Progenitor cell of endocrine pancreas (in vitro differentiated cells): Measurements from ENCODE around the gene MYO10. TPM values are rescaled to one million over a fixed set of nuclear protein-coding genes. Genes with fewer than 3 reads are reported as not detected.

Source experiments
- DNase-seq: peaks from one replicate; pipeline ENCODE4 v3.0.0; 2021; ENCODE audit warnings: low spot score; ENCODE audit not compliant: unreplicated experiment
- H3K27ac Mint-ChIP-seq: 2 replicates; pipeline ENCODE4 v1.8.0; 2021; ENCODE audit warnings: mild to moderate bottlenecking, moderate library complexity, mixed read lengths
- H3K27me3 Mint-ChIP-seq: 2 replicates; pipeline ENCODE4 v1.8.0; 2021; ENCODE audit warnings: mixed read lengths
- H3K36me3 Mint-ChIP-seq: 2 replicates; pipeline ENCODE4 v1.8.0; 2022; ENCODE audit warnings: mixed read lengths; ENCODE audit not compliant: insufficient read depth
- H3K4me1 Mint-ChIP-seq: 2 replicates; pipeline ENCODE4 v1.8.0; 2021; ENCODE audit warnings: low read depth, mixed read lengths
- H3K4me3 Mint-ChIP-seq: 2 replicates; pipeline ENCODE4 v1.8.0; 2021; ENCODE audit warnings: low read depth, mild to moderate bottlenecking, moderate library complexity, mixed read lengths
- H3K9me3 Mint-ChIP-seq: 2 replicates; pipeline ENCODE4 v1.8.0; 2021; ENCODE audit warnings: low read depth, mixed read lengths
- total RNA-seq: library from RNA; stranded (reverse); gene quantifications from 2 replicates; pipeline ENCODE4 v1.2.1, GENCODE V29; 2021
- TF ChIP-seq, protein P1 (sequence below): fragments of 200-600 bp; sonication (generic); IDR thresholded peaks from one replicate; pipeline ENCODE4 v1.5.0; 2021; ENCODE audit warnings: antibody characterized with exemption, mild to moderate bottlenecking; ENCODE audit not compliant: unreplicated experiment

MYO10 gene
- total RNA-seq, 1 donor from 2014 or later = 88.0 TPM

DNA sequence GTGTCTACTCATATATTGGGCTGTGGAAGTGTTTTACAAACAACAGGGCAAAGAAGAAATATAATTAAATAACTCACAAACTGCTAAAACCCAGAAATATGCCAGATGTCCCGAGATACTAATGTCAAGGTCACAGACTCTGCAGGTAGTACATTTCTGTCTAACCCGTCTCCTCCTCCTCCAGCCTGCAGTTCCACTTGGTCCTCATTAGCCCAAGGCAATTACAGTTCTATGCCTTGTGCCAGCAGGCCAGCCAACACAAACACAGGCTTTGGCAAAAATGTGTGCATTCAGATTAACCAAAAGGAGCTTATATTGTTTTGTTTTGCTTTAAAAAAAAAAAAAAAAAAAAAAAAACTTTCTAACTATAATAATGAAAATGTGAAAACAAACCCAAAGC lies 148.8 kb downstream of the MYO10 start:
- no peak for DNase-seq
- Mint-ChIP-seq H3K4me3 (no peak overlapping the region), H3K36me3 (peaks cover 14% of the 10 kb centered on the region), H3K27ac (no peak overlapping the region), H3K4me1 (peaks cover 1% of the 10 kb centered on the region), H3K27me3 (no peaks in the 10 kb centered on the region), H3K9me3 (no peaks in the 10 kb centered on the region)
- TF ChIP-seq, protein P1, sequence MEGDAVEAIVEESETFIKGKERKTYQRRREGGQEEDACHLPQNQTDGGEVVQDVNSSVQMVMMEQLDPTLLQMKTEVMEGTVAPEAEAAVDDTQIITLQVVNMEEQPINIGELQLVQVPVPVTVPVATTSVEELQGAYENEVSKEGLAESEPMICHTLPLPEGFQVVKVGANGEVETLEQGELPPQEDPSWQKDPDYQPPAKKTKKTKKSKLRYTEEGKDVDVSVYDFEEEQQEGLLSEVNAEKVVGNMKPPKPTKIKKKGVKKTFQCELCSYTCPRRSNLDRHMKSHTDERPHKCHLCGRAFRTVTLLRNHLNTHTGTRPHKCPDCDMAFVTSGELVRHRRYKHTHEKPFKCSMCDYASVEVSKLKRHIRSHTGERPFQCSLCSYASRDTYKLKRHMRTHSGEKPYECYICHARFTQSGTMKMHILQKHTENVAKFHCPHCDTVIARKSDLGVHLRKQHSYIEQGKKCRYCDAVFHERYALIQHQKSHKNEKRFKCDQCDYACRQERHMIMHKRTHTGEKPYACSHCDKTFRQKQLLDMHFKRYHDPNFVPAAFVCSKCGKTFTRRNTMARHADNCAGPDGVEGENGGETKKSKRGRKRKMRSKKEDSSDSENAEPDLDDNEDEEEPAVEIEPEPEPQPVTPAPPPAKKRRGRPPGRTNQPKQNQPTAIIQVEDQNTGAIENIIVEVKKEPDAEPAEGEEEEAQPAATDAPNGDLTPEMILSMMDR = no peak

DNA sequence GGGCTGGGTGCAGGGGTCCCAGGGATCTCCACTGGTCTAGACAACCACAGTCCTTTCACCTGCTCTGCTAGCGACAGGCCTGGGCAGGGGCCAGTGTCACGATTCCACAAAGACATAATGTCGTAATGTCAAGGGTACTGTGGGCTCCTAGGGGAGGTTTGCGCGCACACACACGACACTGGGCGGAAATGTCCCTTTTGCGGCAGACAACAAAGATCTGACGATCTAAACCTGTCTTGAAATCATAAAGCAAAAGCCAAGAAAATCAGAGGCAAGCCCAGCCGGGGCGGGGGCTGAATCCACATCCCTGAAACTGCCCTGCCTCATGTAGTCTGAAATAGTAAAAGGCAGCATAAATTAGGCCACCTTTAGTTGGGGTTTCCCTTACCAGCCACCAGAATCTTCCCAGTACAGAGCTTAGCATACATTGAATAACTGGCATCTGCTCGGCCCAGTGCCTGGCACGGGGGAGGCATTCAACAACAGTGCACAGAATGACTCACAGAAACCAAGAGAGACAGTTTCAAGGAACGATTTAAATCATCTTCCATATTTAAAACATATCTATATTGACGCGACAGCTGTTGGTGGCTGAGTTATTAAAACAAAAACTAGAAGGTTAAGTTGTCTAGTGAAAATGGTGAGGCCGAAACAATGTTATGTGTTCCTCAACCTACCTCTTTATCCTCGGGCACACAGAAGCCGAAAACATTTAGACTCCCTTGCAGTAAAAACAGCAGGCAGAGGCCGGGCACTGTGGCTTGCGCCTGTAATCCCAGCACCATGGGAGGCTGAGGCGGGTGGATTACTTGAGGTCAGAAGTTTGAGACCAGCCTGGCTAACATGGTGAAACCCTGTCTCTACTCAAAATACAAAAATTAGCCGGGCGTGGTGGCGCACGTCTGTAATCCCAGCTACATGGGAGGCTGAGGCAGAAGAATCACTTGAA lies 151.0 kb downstream of the MYO10 start:
- H3K4me1 Mint-ChIP-seq = peaks cover 1% of the 10 kb centered on the region
- no peaks in the 10 kb centered on the region for H3K9me3 Mint-ChIP-seq
- no peak overlapping the region for H3K4me3 Mint-ChIP-seq
- H3K36me3 Mint-ChIP-seq = peaks cover 18% of the 10 kb centered on the region
- no peak overlapping the region for H3K27ac Mint-ChIP-seq
- H3K27me3 Mint-ChIP-seq = no peaks in the 10 kb centered on the region
- no peak for DNase-seq
- TF ChIP-seq, protein P1 = no peak

DNA sequence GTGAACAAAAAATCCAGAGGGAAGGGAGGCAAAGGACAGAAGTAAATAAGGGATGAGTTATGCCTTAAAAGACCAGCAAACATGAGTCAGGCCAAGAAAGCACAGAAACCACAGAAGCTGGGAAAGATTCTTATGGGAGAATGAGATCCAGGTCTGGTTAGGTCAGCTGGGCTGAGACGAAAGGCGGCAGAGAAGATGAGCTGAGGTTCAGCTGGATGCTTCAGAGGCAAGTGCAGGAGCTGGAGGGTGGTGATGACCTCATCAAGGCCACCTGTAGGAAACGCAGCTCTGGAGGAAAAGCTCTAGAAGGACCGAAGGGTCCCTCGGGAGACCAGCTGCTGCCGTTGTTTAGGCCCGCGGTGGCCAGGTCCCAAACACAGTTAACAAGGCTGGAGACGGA lies 152.0 kb downstream of the MYO10 start:
- H3K27me3 Mint-ChIP-seq = no peaks in the 10 kb centered on the region
- peaks cover 1% of the 10 kb centered on the region for H3K4me1 Mint-ChIP-seq
- H3K36me3 Mint-ChIP-seq = peaks cover 20% of the 10 kb centered on the region
- TF ChIP-seq, protein P1 = no peak
- no peaks in the 10 kb centered on the region for H3K9me3 Mint-ChIP-seq
- H3K27ac Mint-ChIP-seq = no peak overlapping the region
- DNase-seq = no peak
- H3K4me3 Mint-ChIP-seq = no peak overlapping the region

DNA sequence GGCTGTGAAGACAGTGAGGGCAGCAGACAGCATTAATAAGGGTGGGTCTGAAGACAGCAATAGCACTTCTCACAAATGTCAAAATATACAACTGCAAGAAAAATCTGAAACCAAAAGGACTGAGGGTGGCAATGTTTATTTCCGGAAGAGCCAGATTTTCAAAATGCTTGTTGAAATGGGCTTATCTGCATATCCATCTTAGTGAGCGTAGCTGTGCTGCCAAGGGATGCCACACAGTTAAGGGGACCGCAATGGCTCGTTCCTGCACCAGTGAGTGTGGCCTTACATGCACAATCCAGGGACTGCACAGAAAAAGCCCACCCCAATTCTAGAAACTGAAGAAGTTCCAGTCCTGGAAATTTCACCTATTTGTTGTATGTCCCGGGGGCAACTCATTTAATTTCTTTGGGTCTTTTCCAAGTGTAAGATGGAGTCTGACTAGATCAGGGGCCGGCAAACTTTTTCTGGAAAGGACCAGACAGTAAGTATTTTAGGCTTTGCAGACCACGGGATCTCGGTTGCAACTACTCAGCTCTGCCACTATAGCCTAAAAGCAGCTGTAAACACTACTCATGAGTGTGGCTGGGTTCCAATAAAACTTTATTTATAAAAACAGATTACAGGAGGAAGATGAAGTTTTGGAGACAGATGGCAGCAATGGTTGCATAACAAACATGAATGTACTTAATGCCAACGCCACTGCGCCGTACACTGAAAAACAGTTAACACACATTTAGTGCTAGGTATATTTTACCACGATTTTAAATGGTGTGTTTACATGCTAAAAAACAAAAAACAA lies 154.1 kb downstream of the MYO10 start:
- peaks cover 20% of the 10 kb centered on the region for H3K36me3 Mint-ChIP-seq
- TF ChIP-seq, protein P1 = no peak
- DNase-seq = no peak
- H3K27ac Mint-ChIP-seq = no peak overlapping the region
- H3K4me3 Mint-ChIP-seq = no peak overlapping the region
- H3K4me1 Mint-ChIP-seq = peaks cover 1% of the 10 kb centered on the region
- H3K27me3 Mint-ChIP-seq = no peaks in the 10 kb centered on the region
- H3K9me3 Mint-ChIP-seq = no peaks in the 10 kb centered on the region

DNA sequence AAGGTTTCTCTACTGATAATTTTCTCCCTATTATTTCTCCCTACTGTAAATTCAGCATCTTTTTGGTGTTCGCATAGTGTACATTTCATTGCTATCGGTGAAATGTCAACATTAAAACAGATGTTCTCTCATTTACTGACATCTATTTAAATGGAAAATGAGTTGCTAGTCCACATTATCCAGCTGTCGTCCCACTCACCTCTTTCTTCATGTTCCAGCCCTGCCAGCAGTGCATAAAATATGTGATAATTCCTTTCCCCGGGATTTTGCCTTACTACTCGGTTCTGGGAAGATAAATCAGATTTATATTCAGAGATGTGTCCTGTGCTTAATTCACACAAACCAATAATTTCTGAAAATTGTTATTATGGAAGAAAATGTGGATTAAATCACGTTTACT lies 155.8 kb downstream of the MYO10 start:
- Mint-ChIP-seq H3K9me3 (no peaks in the 10 kb centered on the region), H3K36me3 (peaks cover 20% of the 10 kb centered on the region), H3K4me1 (peaks cover 1% of the 10 kb centered on the region), H3K4me3 (no peak overlapping the region), H3K27ac (peak overlapping the region; percentile 28), H3K27me3 (no peaks in the 10 kb centered on the region)
- TF ChIP-seq, protein P1 = no peak
- no peak for DNase-seq
